ENCODE results near the gene CASTOR1. TPM values are rescaled to one million over a fixed set of nuclear protein-coding genes. Genes with fewer than 3 reads are reported as not detected.

CASTOR1 gene
- total RNA-seq, 1 experiment from 2014 or later = 16.0 TPM

- Mint-ChIP-seq H3K9me3 (no peaks in the 10 kb centered on the region), H3K36me3 (no peaks in the 10 kb centered on the region), H3K27ac (peak overlapping the region; percentile 93), H3K4me3 (peak overlapping the region; percentile 80), H3K4me1 (peaks cover 11% of the 10 kb centered on the region), H3K27me3 (ENCODE audit: low read depth) (peaks cover 3% of the 10 kb centered on the region)
- no peak for ATAC-seq
- POLR2A ChIA-PET = interaction anchor here (0.6 to 2.1 kb wide), 9 partner anchors 25 to 1895 kb away, joined by 3 to 11 read pairs (median 5); partner anchors contain the start of genes CCDC157, RNF215 and SF3A1
- TF ChIP-seq ATF6 (CRISPR knock-in tag; IDR thresholded peaks at IDR 0.05) (no peak), GABPB1 (CRISPR knock-in tag; IDR thresholded peaks at IDR 0.05) (no peak), CBFB (CRISPR knock-in tag; IDR thresholded peaks at IDR 0.05; ENCODE audit: low read depth) (no peak), SMAD3 (CRISPR knock-in tag; IDR thresholded peaks at IDR 0.05; ENCODE audit: borderline replicate concordance) (no peak), TP53 (CRISPR knock-in tag; IDR thresholded peaks at IDR 0.05) (no peak), FOXJ3 (CRISPR knock-in tag; IDR thresholded peaks at IDR 0.05; ENCODE audit: borderline replicate concordance) (no peak), ZNF671 (CRISPR knock-in tag; IDR thresholded peaks at IDR 0.05) (no peak), SP1 (CRISPR knock-in tag; conservative IDR thresholded peaks at IDR 0.05) (no peak), PRDM15 (CRISPR knock-in tag; IDR thresholded peaks at IDR 0.05) (no peak), NFYB (CRISPR knock-in tag; conservative IDR thresholded peaks at IDR 0.05; ENCODE audit: low read depth) (no peak)
- CTCF ChIA-PET = interaction anchor here (0.5 to 6.3 kb wide), 75 partner anchors 8 to 1095 kb away, joined by 3 to 193 read pairs (median 4); partner anchors contain the start of genes CCDC157, HORMAD2, LIF and MTFP1
- no peak for DNase-seq (ENCODE audit: low spot score)
Measured at GRCh38 chr22:30288419-30289140, 725 bp downstream of the CASTOR1 start.

GRCh38 chr22:30287648-30288418 lies 1.5 kb downstream of the CASTOR1 start:
- Mint-ChIP-seq H3K9me3 (no peaks in the 10 kb centered on the region), H3K27ac (peak overlapping the region; percentile 93), H3K27me3 (ENCODE audit: low read depth) (peaks cover 3% of the 10 kb centered on the region), H3K36me3 (no peaks in the 10 kb centered on the region), H3K4me1 (peaks cover 11% of the 10 kb centered on the region), H3K4me3 (peak overlapping the region; percentile 80)
- ChIA-PET CTCF (interaction anchor here (0.5 to 6.3 kb wide), 69 partner anchors 8 to 744 kb away, joined by 3 to 193 read pairs (median 4); partner anchors contain the start of genes CCDC157, HORMAD2, LIF and MTFP1), POLR2A (interaction anchor here (1.1 to 2.1 kb wide), 7 partner anchors 24 to 136 kb away, joined by 3 to 11 read pairs (median 6); partner anchors contain the start of genes CCDC157, RNF215 and SF3A1)
- DNase-seq (ENCODE audit: low spot score) = peak; percentile 87
- peak; percentile 71 for ATAC-seq
- TF ChIP-seq ZSCAN18 (CRISPR knock-in tag; IDR thresholded peaks at IDR 0.05) (peak; percentile 62; the same call in 1 of the 2 replicates), NFE2L1 (CRISPR knock-in tag; IDR thresholded peaks at IDR 0.05) (no peak), ZBTB21 (CRISPR knock-in tag; IDR thresholded peaks at IDR 0.05; ENCODE audit: borderline replicate concordance) (no peak), PRDM15 (CRISPR knock-in tag; IDR thresholded peaks at IDR 0.05) (no peak), SOX15 (CRISPR knock-in tag; IDR thresholded peaks at IDR 0.05) (no peak), ZMAT4 (CRISPR knock-in tag; IDR thresholded peaks at IDR 0.05) (no peak), ZNF281 (CRISPR knock-in tag; IDR thresholded peaks at IDR 0.05) (no peak), MYBL2 (CRISPR knock-in tag; IDR thresholded peaks at IDR 0.05) (no peak)
